Body of pancreas (tissue), 4 donors: ENCODE results near the gene SARS2. TPM values are rescaled to one million over a fixed set of nuclear protein-coding genes. Genes with fewer than 3 reads are reported as not detected.

Experiments
- ATAC-seq: fragments of 150-250 bp; one replicate; pipeline ENCODE4 v1.9.1; 2016
- DNase-seq, 4 donors: peaks; one replicate each; pipeline ENCODE4 v3.0.0-alpha.2; 2019
- H3K27ac ChIP-seq, 4 donors: fragments of 200-600 bp; sonication (generic); 1 replicate in 3 of 4; 2 replicates in 1 of 4; pipeline versions ENCODE4 v1.5.1 to v1.6.1; 2016 to 2019; ENCODE audit warnings: mild to moderate bottlenecking in 1 of 4, mixed read lengths in 1 of 4, moderate library complexity in 1 of 4
- H3K27me3 ChIP-seq, 2 donors: fragments of 200-600 bp; sonication (generic); one replicate each; pipeline ENCODE4 v1.6.0; 2016; ENCODE audit warnings: mild to moderate bottlenecking in 1 of 2
- H3K36me3 ChIP-seq, 2 donors: fragments of 200-600 bp; sonication (generic); replicated peaks in 1 of 2; 2 replicates each; pipeline ENCODE4 v1.5.1; 2016; ENCODE audit warnings: low read depth in 2 of 2; ENCODE audit not compliant: insufficient read depth in 1 of 2
- H3K4me1 ChIP-seq: fragments of 200-600 bp; sonication (generic); one replicate; pipeline ENCODE4 v1.6.0; 2016
- H3K4me3 ChIP-seq, 2 donors: fragments of 200-600 bp; sonication (generic); 1 replicate in 1 of 2; 2 replicates in 1 of 2; pipeline ENCODE4 v1.5.1; 2016 to 2019
- H3K9me3 ChIP-seq, 3 donors: fragments of 200-600 bp; sonication (generic); 1 replicate in 2 of 3; 2 replicates in 1 of 3; pipeline ENCODE4 v1.5.1; 2016
- CTCF ChIP-seq, 7 experiments: fragments of 450-650 bp in 4 of 7; fragments of 200-600 bp in 3 of 7; sonication (generic) in 3 of 7; IDR thresholded peaks; one replicate each; pipeline ENCODE4 v1.5.1; 2016 to 2019; ENCODE audit warnings: antibody characterized with exemption in 7 of 7
- POLR2A ChIP-seq, 3 donors: fragments of 450-650 bp; IDR thresholded peaks; one replicate each; pipeline ENCODE4 v1.6.1; 2016; ENCODE audit warnings: antibody characterized with exemption in 3 of 3, mild to moderate bottlenecking in 2 of 3
- WGBS, 2 donors: methylation state at CpG; one replicate each; pipeline ENCODE4 v1.1.5; 2017; 5-methylcytosine and 5-hydroxymethylcytosine counted together
- intact Hi-C: fragments of 100-400 bp; cut with DNase I; formaldehyde crosslinking; loops from one replicate; pipeline ENCODE4 v1.15.1; 2023
- total RNA-seq, 2 donors: library from RNA; depleted of rRNA; stranded (reverse); fragments of >200 nt; gene quantifications; one replicate each; pipeline ENCODE4 v1.1.0, GENCODE V29; 2016

SARS2 gene
- total RNA-seq, 2 donors from 2014 or later = 25.2 to 34.6 TPM

- peaks cover 10% of the 10 kb centered on the region for H3K4me1 ChIP-seq
- no peak overlapping the region for H3K4me3 ChIP-seq
- no peak overlapping the region for H3K27ac ChIP-seq
- 86 to 90% methylated on average over 2 of the region's 2 CpGs for WGBS, 2 donors
- no peak for TF ChIP-seq CTCF (IDR thresholded peaks at IDR 0.05)
- no peak for TF ChIP-seq POLR2A (IDR thresholded peaks at IDR 0.05)
- ATAC-seq = no peak
- H3K36me3 ChIP-seq = no peaks in the 10 kb centered on the region
- DNase-seq = no peak
- intact Hi-C loops = no loop called here
- no peaks in the 10 kb centered on the region for H3K27me3 ChIP-seq
- H3K9me3 ChIP-seq = no peaks in the 10 kb centered on the region
Observed at GRCh38 chr19:38956264-38956663, 25.7 kb upstream of the SARS2 start.

- Histone ChIP-seq H3K4me3 (no peak overlapping the region), H3K27ac (peak overlapping the region in 1 of 4 donors; percentile 57), H3K27me3 (no peaks in the 10 kb centered on the region), H3K36me3 (no peaks in the 10 kb centered on the region), H3K4me1 (peaks cover 21% of the 10 kb centered on the region), H3K9me3 (no peaks in the 10 kb centered on the region)
- intact Hi-C loops = no loop called here
- ATAC-seq (no peak), DNase-seq (no peak)
- WGBS, 2 donors = 81 to 82% methylated on average over 4 of the region's 4 CpGs
- TF ChIP-seq CTCF (IDR thresholded peaks at IDR 0.05) (no peak), POLR2A (IDR thresholded peaks at IDR 0.05) (no peak)
Observed at GRCh38 chr19:38953677-38954076, 23.1 kb upstream of the SARS2 start.

GRCh38 chr19:38952395-38953165 is 22.0 kb upstream of the SARS2 start:
- DNase-seq (peak; percentile 26 to 59 (median 48)), ATAC-seq (peak; percentile 64)
- TF ChIP-seq CTCF (IDR thresholded peaks at IDR 0.05) (peak in 6 of 7 experiments; percentile 21 to 84 (median 55)), POLR2A (IDR thresholded peaks at IDR 0.05) (peak in 1 of 3 donors; percentile 11)
- WGBS, 2 donors = 44 to 50% methylated on average over 13 of the region's 13 CpGs
- H3K27ac ChIP-seq = peak overlapping the region; percentile 39 to 57 (median 44)
- H3K9me3 ChIP-seq = no peaks in the 10 kb centered on the region
- H3K27me3 ChIP-seq = no peaks in the 10 kb centered on the region
- no peak overlapping the region for H3K4me3 ChIP-seq
- H3K36me3 ChIP-seq = no peaks in the 10 kb centered on the region
- intact Hi-C loops = no loop called here
- H3K4me1 ChIP-seq = peaks cover 21% of the 10 kb centered on the region

- ATAC-seq = no peak
- Histone ChIP-seq H3K9me3 (no peaks in the 10 kb centered on the region), H3K4me1 (peaks cover 21% of the 10 kb centered on the region), H3K27me3 (no peaks in the 10 kb centered on the region), H3K4me3 (no peak overlapping the region), H3K36me3 (no peaks in the 10 kb centered on the region), H3K27ac (no peak overlapping the region)
- TF ChIP-seq POLR2A (IDR thresholded peaks at IDR 0.05) (no peak), CTCF (IDR thresholded peaks at IDR 0.05) (no peak)
- intact Hi-C loops = no loop called here
- no peak for DNase-seq
- WGBS, 2 donors = 74 to 88% methylated on average over 3 of the region's 3 CpGs
Observed at GRCh38 chr19:38951187-38951586, 20.6 kb upstream of the SARS2 start.
